ENCODE data around the gene KLHL4.

- TF ChIP-seq POLR2A (IDR thresholded peaks at IDR 0.05) (no peak), CTCF (IDR thresholded peaks at IDR 0.05) (no peak), EP300 (IDR thresholded peaks at IDR 0.05; ENCODE audit: low read depth) (no peak), POLR2AphosphoS5 (IDR thresholded peaks at IDR 0.05) (no peak)
These were observed 41.8 kb upstream of the KLHL4 start for GRCh38 chrX:87475793-87476192.
